HG03280 (cell line): Measurements from ENCODE around the gene CIAO2B.
"Not testable (repeated sequence)": the region's sequence is repeated elsewhere in the genome, so short reads cannot be mapped to it uniquely, and the experiment has no call there.

ENCODE experiments used
- ATAC-seq: cut with Tn5 transposase; IDR thresholded peaks from one replicate; pipeline ENCODE4 v1.9.1; 2021; ENCODE audit warnings: mild to moderate bottlenecking, moderate library complexity; ENCODE audit not compliant: unreplicated experiment

The CIAO2B gene

GRCh38 chr16:66934138-66934838 lies at the start of gene CIAO2B:
Gene CIAO2B (minus strand): TSS chr16:66934402. CDS start chr16:66934364, 38 bp downstream.
- peak; percentile 77 for ATAC-seq

GRCh38 chr16:66983033-66983432 lies 48.8 kb upstream of the CIAO2B start:
- no peak for ATAC-seq

- ATAC-seq = no peak
Observed at GRCh38 chr16:66979011-66979717, 45.0 kb upstream of the CIAO2B start.

- peak; percentile 86 for ATAC-seq
Observed at GRCh38 chr16:66977341-66978113, 43.3 kb upstream of the CIAO2B start.

GRCh38 chr16:66976746-66977145 lies 42.5 kb upstream of the CIAO2B start:
- ATAC-seq = no peak

GRCh38 chr16:66975302-66975893 lies 41.2 kb upstream of the CIAO2B start:
- ATAC-seq = no peak

- not testable (repeated sequence) for ATAC-seq
Observed at GRCh38 chr16:66974932-66975246, 40.7 kb upstream of the CIAO2B start.

GRCh38 chr16:66974156-66974931 lies 40.1 kb upstream of the CIAO2B start:
- ATAC-seq = not testable (repeated sequence)

GRCh38 chr16:66973716-66974115 lies 39.5 kb upstream of the CIAO2B start:
- no peak for ATAC-seq

- no peak for ATAC-seq
Observed at GRCh38 chr16:66972983-66973382, 38.8 kb upstream of the CIAO2B start.

- no peak for ATAC-seq
Observed at GRCh38 chr16:66970775-66971720, 36.8 kb upstream of the CIAO2B start.

- ATAC-seq = no peak
Observed at GRCh38 chr16:66968847-66969246, 34.6 kb upstream of the CIAO2B start.

- ATAC-seq = no peak
Observed at GRCh38 chr16:66964049-66964448, 29.8 kb upstream of the CIAO2B start.

- no peak for ATAC-seq
Observed at GRCh38 chr16:66961914-66962313, 27.7 kb upstream of the CIAO2B start.

- ATAC-seq = peak; percentile 78
Observed at GRCh38 chr16:66961065-66961744, 27.0 kb upstream of the CIAO2B start, which contains the start of gene CES3. Gene CES3 (plus strand): TSS chr16:66961266. CDS start chr16:66961308, 42 bp downstream.

GRCh38 chr16:66960270-66960669 lies 26.1 kb upstream of the CIAO2B start:
- ATAC-seq = no peak

- no peak for ATAC-seq
Observed at GRCh38 chr16:66959704-66960161, 25.5 kb upstream of the CIAO2B start.

- no peak for ATAC-seq
Observed at GRCh38 chr16:66958857-66959703, 24.9 kb upstream of the CIAO2B start.
